OCI-LY7 (cell line): ENCODE measurements around the gene SH3TC1.

Experiments
- CTCF ChIP-seq: fragments of 200-600 bp; sonication (generic); conservative IDR thresholded peaks from 2 replicates; pipeline ENCODE4 v1.5.1; 2014; ENCODE audit warnings: mild to moderate bottlenecking, antibody characterized with exemption, low read length, moderate library complexity, mixed read lengths
- EZH2phosphoT487 ChIP-seq: fragments of 200-600 bp; sonication (generic); IDR thresholded peaks from 2 replicates; pipeline ENCODE4 v1.6.1; 2018; ENCODE audit warnings: low read depth, borderline replicate concordance, mild to moderate bottlenecking, mixed run types, antibody characterized with exemption, low read length, moderate library complexity, mixed read lengths

GRCh38 chr4:8157944-8158709 is 41.0 kb upstream of the SH3TC1 start:
- TF ChIP-seq CTCF (no peak), EZH2phosphoT487 (no peak)
